Measurements from ENCODE around the gene GBA2.

- TF ChIP-seq, protein P1, sequence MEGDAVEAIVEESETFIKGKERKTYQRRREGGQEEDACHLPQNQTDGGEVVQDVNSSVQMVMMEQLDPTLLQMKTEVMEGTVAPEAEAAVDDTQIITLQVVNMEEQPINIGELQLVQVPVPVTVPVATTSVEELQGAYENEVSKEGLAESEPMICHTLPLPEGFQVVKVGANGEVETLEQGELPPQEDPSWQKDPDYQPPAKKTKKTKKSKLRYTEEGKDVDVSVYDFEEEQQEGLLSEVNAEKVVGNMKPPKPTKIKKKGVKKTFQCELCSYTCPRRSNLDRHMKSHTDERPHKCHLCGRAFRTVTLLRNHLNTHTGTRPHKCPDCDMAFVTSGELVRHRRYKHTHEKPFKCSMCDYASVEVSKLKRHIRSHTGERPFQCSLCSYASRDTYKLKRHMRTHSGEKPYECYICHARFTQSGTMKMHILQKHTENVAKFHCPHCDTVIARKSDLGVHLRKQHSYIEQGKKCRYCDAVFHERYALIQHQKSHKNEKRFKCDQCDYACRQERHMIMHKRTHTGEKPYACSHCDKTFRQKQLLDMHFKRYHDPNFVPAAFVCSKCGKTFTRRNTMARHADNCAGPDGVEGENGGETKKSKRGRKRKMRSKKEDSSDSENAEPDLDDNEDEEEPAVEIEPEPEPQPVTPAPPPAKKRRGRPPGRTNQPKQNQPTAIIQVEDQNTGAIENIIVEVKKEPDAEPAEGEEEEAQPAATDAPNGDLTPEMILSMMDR (IDR thresholded peaks at IDR 0.05), result no peak
- no peak for TF ChIP-seq POLR2A (IDR thresholded peaks at IDR 0.05)
These were observed 3.5 kb downstream of the GBA2 start for GRCh38 chr9:35745569-35745968.

All from thyroid gland (tissue), 4 donors.